ENCODE results near the gene ABCE1. TPM values are rescaled to one million over a fixed set of nuclear protein-coding genes. Genes with fewer than 3 reads are reported as not detected.

ABCE1 gene
- total RNA-seq, 2 experiments from 2014 or later = 164 to 186 TPM

DNA sequence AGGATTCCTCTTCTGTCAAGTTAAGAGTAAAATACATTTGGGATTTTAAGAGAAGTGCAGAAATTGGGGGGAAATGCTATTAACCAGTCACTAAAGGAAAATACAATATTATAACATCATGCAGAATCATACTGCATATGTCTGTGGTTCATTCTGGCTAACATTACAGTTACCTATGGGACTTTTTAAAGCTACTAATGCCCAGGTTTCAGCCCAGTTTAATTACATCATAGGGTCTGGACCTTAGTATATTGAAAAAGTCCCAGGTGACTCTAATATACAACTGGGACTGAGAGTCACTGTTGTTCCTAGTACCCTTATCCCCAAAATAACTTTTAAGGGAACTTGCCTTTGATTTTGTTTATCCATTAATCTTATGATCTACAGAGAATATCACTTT lies 10.0 kb downstream of the ABCE1 start:
- intact Hi-C loops (cut with micrococcal nuclease) = no loop called here
- no peaks in the 10 kb centered on the region for H3K27me3 Mint-ChIP-seq
- TF ChIP-seq, protein P1, sequence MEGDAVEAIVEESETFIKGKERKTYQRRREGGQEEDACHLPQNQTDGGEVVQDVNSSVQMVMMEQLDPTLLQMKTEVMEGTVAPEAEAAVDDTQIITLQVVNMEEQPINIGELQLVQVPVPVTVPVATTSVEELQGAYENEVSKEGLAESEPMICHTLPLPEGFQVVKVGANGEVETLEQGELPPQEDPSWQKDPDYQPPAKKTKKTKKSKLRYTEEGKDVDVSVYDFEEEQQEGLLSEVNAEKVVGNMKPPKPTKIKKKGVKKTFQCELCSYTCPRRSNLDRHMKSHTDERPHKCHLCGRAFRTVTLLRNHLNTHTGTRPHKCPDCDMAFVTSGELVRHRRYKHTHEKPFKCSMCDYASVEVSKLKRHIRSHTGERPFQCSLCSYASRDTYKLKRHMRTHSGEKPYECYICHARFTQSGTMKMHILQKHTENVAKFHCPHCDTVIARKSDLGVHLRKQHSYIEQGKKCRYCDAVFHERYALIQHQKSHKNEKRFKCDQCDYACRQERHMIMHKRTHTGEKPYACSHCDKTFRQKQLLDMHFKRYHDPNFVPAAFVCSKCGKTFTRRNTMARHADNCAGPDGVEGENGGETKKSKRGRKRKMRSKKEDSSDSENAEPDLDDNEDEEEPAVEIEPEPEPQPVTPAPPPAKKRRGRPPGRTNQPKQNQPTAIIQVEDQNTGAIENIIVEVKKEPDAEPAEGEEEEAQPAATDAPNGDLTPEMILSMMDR (IDR thresholded peaks at IDR 0.05) = no peak
- ATAC-seq (no peak), DNase-seq (no peak)
- peak overlapping the region; percentile 59 for H3K27ac Mint-ChIP-seq
- no peak overlapping the region for H3K4me3 Mint-ChIP-seq
- CTCF ChIA-PET = no interaction called here
- POLR2A ChIA-PET = no interaction called here
- no peaks in the 10 kb centered on the region for H3K9me3 Mint-ChIP-seq
- H3K4me1 Mint-ChIP-seq (ENCODE audit: low read depth) = peaks cover 21% of the 10 kb centered on the region
- H3K36me3 Mint-ChIP-seq (ENCODE audit: low read depth) = peaks cover 54% of the 10 kb centered on the region

DNA sequence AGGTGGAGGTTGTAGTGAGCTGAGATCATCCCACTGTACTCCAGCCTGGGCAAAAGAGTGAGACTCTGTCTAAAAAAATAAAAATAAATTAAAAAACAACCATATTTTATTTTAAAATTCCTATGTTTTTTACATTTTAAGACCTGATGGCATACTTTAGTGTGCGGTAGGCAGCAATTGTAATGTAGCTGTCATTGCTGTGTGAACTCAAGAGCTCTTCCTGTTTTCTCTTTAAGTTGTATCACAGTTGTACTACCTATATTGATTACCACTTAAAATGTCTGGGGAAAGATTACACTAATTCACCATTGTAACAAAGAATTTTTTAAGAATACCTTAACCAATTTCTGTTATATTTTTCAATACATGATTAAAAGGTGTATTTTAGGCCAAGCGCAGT lies 27.3 kb downstream of the ABCE1 start:
- peaks cover 19% of the 10 kb centered on the region for H3K4me1 Mint-ChIP-seq (ENCODE audit: low read depth)
- POLR2A ChIA-PET = interaction anchor here (0.7 to 1.8 kb wide), 4 partner anchors 12 to 496 kb away, joined by 3 to 6 read pairs (median 4); no protein-coding TSS in a partner anchor
- H3K4me3 Mint-ChIP-seq = no peak overlapping the region
- H3K9me3 Mint-ChIP-seq = no peaks in the 10 kb centered on the region
- peaks cover 60% of the 10 kb centered on the region for H3K36me3 Mint-ChIP-seq (ENCODE audit: low read depth)
- H3K27me3 Mint-ChIP-seq = no peaks in the 10 kb centered on the region
- DNase-seq = no peak
- intact Hi-C loops (cut with micrococcal nuclease) = no loop called here
- CTCF ChIA-PET = interaction anchor here (0.8 to 1.4 kb wide), 3 partner anchors 14 to 25 kb away, joined by 3 to 4 read pairs (median 3); no protein-coding TSS in a partner anchor
- ATAC-seq = no peak
- H3K27ac Mint-ChIP-seq = peak overlapping the region; percentile 49
- TF ChIP-seq, protein P1 (IDR thresholded peaks at IDR 0.05) = no peak

DNA sequence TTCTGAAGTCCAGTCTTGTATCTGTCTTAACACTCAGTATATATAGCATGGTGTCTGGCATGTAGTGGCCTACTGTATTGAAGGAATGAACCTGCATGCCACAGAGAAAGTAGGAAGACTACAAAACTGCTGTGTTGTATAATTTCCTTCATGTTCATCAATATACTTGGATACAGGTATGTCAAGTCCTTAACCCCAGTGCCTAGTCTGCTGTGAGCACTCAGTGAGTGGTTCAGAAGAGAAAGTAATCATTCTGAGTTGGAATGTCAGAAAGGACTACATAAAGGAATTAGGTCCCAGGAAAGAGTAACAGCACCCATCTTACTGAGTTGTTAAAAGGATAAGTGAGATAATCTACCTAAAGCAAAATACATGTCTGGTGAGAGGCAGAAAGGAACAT lies 32.0 kb downstream of the ABCE1 start:
- intact Hi-C loops (cut with micrococcal nuclease) = no loop called here
- H3K36me3 Mint-ChIP-seq (ENCODE audit: low read depth) = peaks cover 61% of the 10 kb centered on the region
- CTCF ChIA-PET = no interaction called here
- peaks cover 52% of the 10 kb centered on the region for H3K4me1 Mint-ChIP-seq (ENCODE audit: low read depth)
- H3K27ac Mint-ChIP-seq = peak overlapping the region; percentile 79
- ATAC-seq (no peak), DNase-seq (no peak)
- TF ChIP-seq, protein P1 (IDR thresholded peaks at IDR 0.05) = no peak
- no peaks in the 10 kb centered on the region for H3K27me3 Mint-ChIP-seq
- POLR2A ChIA-PET = interaction anchor here (0.7 to 1.5 kb wide), 3 partner anchors 12 to 52 kb away, joined by 3 read pairs; no protein-coding TSS in a partner anchor
- H3K4me3 Mint-ChIP-seq = no peak overlapping the region
- H3K9me3 Mint-ChIP-seq = no peaks in the 10 kb centered on the region

DNA sequence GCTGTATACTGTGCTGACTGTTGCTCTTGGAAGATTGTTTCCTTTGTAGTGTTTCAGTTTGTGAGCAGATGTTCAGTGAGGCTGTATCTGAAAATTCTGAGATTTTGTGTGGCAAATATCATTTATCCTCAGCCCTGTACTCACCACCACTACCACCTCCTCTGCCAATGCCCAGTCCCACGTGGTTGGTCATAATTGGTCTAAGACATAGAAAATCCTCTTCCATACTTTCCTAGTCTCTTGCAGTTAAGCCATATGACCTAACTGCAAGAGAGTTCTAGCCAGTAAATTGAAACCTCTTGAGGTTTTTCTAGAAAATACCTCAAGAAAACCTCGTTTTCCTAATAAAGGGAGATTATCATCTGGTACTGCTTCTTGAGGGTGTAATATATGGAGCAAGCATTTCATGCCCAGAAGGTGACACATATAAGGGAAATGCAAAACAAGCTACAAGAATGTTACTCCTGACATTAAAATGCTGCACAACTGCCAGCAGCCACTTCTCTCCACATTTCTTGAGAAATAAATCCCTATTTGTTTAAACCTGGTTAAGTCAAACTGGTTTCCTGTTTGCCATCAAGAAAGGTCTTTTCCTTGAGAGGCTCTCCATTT lies 32.8 kb downstream of the ABCE1 start:
- intact Hi-C loops (cut with micrococcal nuclease) = no loop called here
- no peaks in the 10 kb centered on the region for H3K27me3 Mint-ChIP-seq
- CTCF ChIA-PET = no interaction called here
- H3K9me3 Mint-ChIP-seq = no peaks in the 10 kb centered on the region
- H3K4me1 Mint-ChIP-seq (ENCODE audit: low read depth) = peaks cover 56% of the 10 kb centered on the region
- no peak overlapping the region for H3K4me3 Mint-ChIP-seq
- peak overlapping the region; percentile 79 for H3K27ac Mint-ChIP-seq
- DNase-seq (no peak), ATAC-seq (peak; percentile 48)
- TF ChIP-seq, protein P1 (IDR thresholded peaks at IDR 0.05) = no peak
- peaks cover 63% of the 10 kb centered on the region for H3K36me3 Mint-ChIP-seq (ENCODE audit: low read depth)
- POLR2A ChIA-PET = interaction anchor here (0.6 to 1.5 kb wide), 5 partner anchors 8 to 51 kb away, joined by 3 to 4 read pairs (median 3); no protein-coding TSS in a partner anchor

DNA sequence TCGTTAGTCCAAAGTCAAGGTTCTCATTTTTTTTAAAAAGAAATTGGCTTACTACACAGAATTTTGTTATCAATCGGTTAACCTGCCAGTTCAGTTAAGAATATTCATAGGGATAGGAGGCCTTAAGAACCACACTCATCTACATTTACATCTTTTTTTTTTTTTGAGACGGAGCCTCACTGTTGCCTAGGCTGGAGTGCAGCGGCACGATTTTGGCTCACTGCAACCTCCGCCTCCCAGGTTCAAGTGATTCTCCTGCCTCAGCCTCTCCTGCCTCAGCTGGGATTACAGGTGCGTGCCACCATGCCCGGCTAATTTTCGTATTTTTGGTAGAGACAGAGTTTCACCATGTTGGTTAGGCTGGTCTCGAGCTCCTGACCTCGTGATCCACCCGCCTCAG lies 33.7 kb downstream of the ABCE1 start:
- DNase-seq (no peak), ATAC-seq (no peak)
- H3K27ac Mint-ChIP-seq = peak overlapping the region; percentile 79
- peaks cover 55% of the 10 kb centered on the region for H3K4me1 Mint-ChIP-seq (ENCODE audit: low read depth)
- peaks cover 59% of the 10 kb centered on the region for H3K36me3 Mint-ChIP-seq (ENCODE audit: low read depth)
- intact Hi-C loops (cut with micrococcal nuclease) = no loop called here
- TF ChIP-seq, protein P1 (IDR thresholded peaks at IDR 0.05) = no peak
- ChIA-PET CTCF (interaction anchor here (0.9 to 1.6 kb wide), 3 partner anchors 9 to 23 kb away, joined by 3 read pairs; no protein-coding TSS in a partner anchor), POLR2A (interaction anchor here (1.1 to 1.5 kb wide), 5 partner anchors 9 to 46 kb away, joined by 3 to 8 read pairs (median 4); no protein-coding TSS in a partner anchor)
- H3K4me3 Mint-ChIP-seq = no peak overlapping the region
- no peaks in the 10 kb centered on the region for H3K9me3 Mint-ChIP-seq
- no peaks in the 10 kb centered on the region for H3K27me3 Mint-ChIP-seq
